ENCODE results near the gene COL1A1. TPM values are rescaled to one million over a fixed set of nuclear protein-coding genes. Genes with fewer than 3 reads are reported as not detected.

Gene COL1A1
- total RNA-seq, 1 donor from 2014 or later: 12,796 TPM

- Histone ChIP-seq H3K27ac (ENCODE audit: low read depth, low read length) (peak overlapping the region; percentile 100), H3K9ac (ENCODE audit: low read length) (peak overlapping the region; percentile 50), H2AFZ (ENCODE audit: low read depth, low read length) (no peak overlapping the region), H4K20me1 (ENCODE audit: insufficient read depth, low read length) (no peaks in the 10 kb centered on the region), H3K4me2 (ENCODE audit: low read length) (no peak overlapping the region), H3K4me3 (ENCODE audit: insufficient read depth, low read depth, low read length) (no peak overlapping the region), H3K36me3 (ENCODE audit: insufficient read depth, low read length) (no peaks in the 10 kb centered on the region), H3K9me3 (ENCODE audit: insufficient read depth, low read depth, low read length) (no peaks in the 10 kb centered on the region), H3K4me1 (ENCODE audit: insufficient read depth, low read length) (peaks cover 43% of the 10 kb centered on the region), H3K27me3 (ENCODE audit: insufficient read depth, low read length) (no peaks in the 10 kb centered on the region), H3K79me2 (ENCODE audit: insufficient read depth, low read length) (peaks cover 4% of the 10 kb centered on the region)
- no peak overlapping the region for H3K4me3 Mint-ChIP-seq (ENCODE audit: unreplicated experiment)
- TF ChIP-seq EZH2 (IDR thresholded peaks at IDR 0.05; ENCODE audit: insufficient read depth, low read length) (no peak), CTCF (IDR thresholded peaks at IDR 0.05; ENCODE audit: insufficient read depth, low read depth, low read length) (no peak)
- H3K9me3 Mint-ChIP-seq (ENCODE audit: unreplicated experiment): peaks cover 3% of the 10 kb centered on the region
- FAIRE-seq: no peak
- DNase-seq (ENCODE audit: low read depth): no peak
- H3K36me3 Mint-ChIP-seq (ENCODE audit: low read depth, unreplicated experiment): peaks cover 5% of the 10 kb centered on the region
- no peaks in the 10 kb centered on the region for H3K27me3 Mint-ChIP-seq (ENCODE audit: low read depth, unreplicated experiment)
- H3K27ac Mint-ChIP-seq (ENCODE audit: unreplicated experiment): peak overlapping the region; percentile 62
- peaks cover 56% of the 10 kb centered on the region for H3K4me1 Mint-ChIP-seq (ENCODE audit: low read depth, unreplicated experiment)
These were observed 26.2 kb downstream of the COL1A1 start for GRCh38 chr17:50175035-50175807.

GRCh38 chr17:50174444-50174843, 27.0 kb downstream of the COL1A1 start:
- no peak overlapping the region for H3K4me3 ChIP-seq (ENCODE audit: insufficient read depth, low read depth, low read length)
- TF ChIP-seq CTCF (IDR thresholded peaks at IDR 0.05; ENCODE audit: insufficient read depth, low read depth, low read length): no peak
- no peak for TF ChIP-seq EZH2 (IDR thresholded peaks at IDR 0.05; ENCODE audit: insufficient read depth, low read length)
- no peak overlapping the region for H2AFZ ChIP-seq (ENCODE audit: low read depth, low read length)
- peak overlapping the region; percentile 95 for H3K27ac ChIP-seq (ENCODE audit: low read depth, low read length)
- no peaks in the 10 kb centered on the region for H3K9me3 ChIP-seq (ENCODE audit: insufficient read depth, low read depth, low read length)
- H3K4me2 ChIP-seq (ENCODE audit: low read length): no peak overlapping the region
- H3K4me3 Mint-ChIP-seq (ENCODE audit: unreplicated experiment): peak overlapping the region; percentile 41
- no peaks in the 10 kb centered on the region for H3K27me3 Mint-ChIP-seq (ENCODE audit: low read depth, unreplicated experiment)
- peaks cover 3% of the 10 kb centered on the region for H3K9me3 Mint-ChIP-seq (ENCODE audit: unreplicated experiment)
- H4K20me1 ChIP-seq (ENCODE audit: insufficient read depth, low read length): no peaks in the 10 kb centered on the region
- peak overlapping the region; percentile 86 for H3K27ac Mint-ChIP-seq (ENCODE audit: unreplicated experiment)
- peaks cover 49% of the 10 kb centered on the region for H3K4me1 Mint-ChIP-seq (ENCODE audit: low read depth, unreplicated experiment)
- no peak for DNase-seq (ENCODE audit: low read depth)
- H3K36me3 ChIP-seq (ENCODE audit: insufficient read depth, low read length): no peaks in the 10 kb centered on the region
- no peak overlapping the region for H3K9ac ChIP-seq (ENCODE audit: low read length)
- peaks cover 5% of the 10 kb centered on the region for H3K36me3 Mint-ChIP-seq (ENCODE audit: low read depth, unreplicated experiment)
- no peaks in the 10 kb centered on the region for H3K27me3 ChIP-seq (ENCODE audit: insufficient read depth, low read length)
- peaks cover 4% of the 10 kb centered on the region for H3K79me2 ChIP-seq (ENCODE audit: insufficient read depth, low read length)
- FAIRE-seq: no peak
- H3K4me1 ChIP-seq (ENCODE audit: insufficient read depth, low read length): peaks cover 46% of the 10 kb centered on the region
